Body of pancreas (tissue), 4 donors: ENCODE measurements around the gene INTS15. TPM values are rescaled to one million over a fixed set of nuclear protein-coding genes. Genes with fewer than 3 reads are reported as not detected.

ENCODE experiments used
- ATAC-seq: fragments of 150-250 bp; one replicate; pipeline ENCODE4 v1.9.1; 2016
- DNase-seq, 4 donors: peaks; one replicate each; pipeline ENCODE4 v3.0.0-alpha.2; 2019
- H3K27ac ChIP-seq, 4 donors: fragments of 200-600 bp; sonication (generic); 1 replicate in 3 of 4; 2 replicates in 1 of 4; pipeline versions ENCODE4 v1.5.1 to v1.6.1; 2016 to 2019; ENCODE audit warnings: mild to moderate bottlenecking in 1 of 4, mixed read lengths in 1 of 4, moderate library complexity in 1 of 4
- H3K27me3 ChIP-seq, 2 donors: fragments of 200-600 bp; sonication (generic); one replicate each; pipeline ENCODE4 v1.6.0; 2016; ENCODE audit warnings: mild to moderate bottlenecking in 1 of 2
- H3K36me3 ChIP-seq, 2 donors: fragments of 200-600 bp; sonication (generic); replicated peaks in 1 of 2; 2 replicates each; pipeline ENCODE4 v1.5.1; 2016; ENCODE audit warnings: low read depth in 2 of 2; ENCODE audit not compliant: insufficient read depth in 1 of 2
- H3K4me1 ChIP-seq: fragments of 200-600 bp; sonication (generic); one replicate; pipeline ENCODE4 v1.6.0; 2016
- H3K4me3 ChIP-seq, 2 donors: fragments of 200-600 bp; sonication (generic); 1 replicate in 1 of 2; 2 replicates in 1 of 2; pipeline ENCODE4 v1.5.1; 2016 to 2019
- H3K9me3 ChIP-seq, 3 donors: fragments of 200-600 bp; sonication (generic); 1 replicate in 2 of 3; 2 replicates in 1 of 3; pipeline ENCODE4 v1.5.1; 2016
- POLR2A ChIP-seq, 3 donors: fragments of 450-650 bp; IDR thresholded peaks; one replicate each; pipeline ENCODE4 v1.6.1; 2016; ENCODE audit warnings: antibody characterized with exemption in 3 of 3, mild to moderate bottlenecking in 2 of 3
- WGBS, 2 donors: methylation state at CpG; one replicate each; pipeline ENCODE4 v1.1.5; 2017; 5-methylcytosine and 5-hydroxymethylcytosine counted together
- intact Hi-C: fragments of 100-400 bp; cut with DNase I; formaldehyde crosslinking; loops from one replicate; pipeline ENCODE4 v1.15.1; 2023
- total RNA-seq, 2 donors: library from RNA; depleted of rRNA; stranded (reverse); fragments of >200 nt; gene quantifications; one replicate each; pipeline ENCODE4 v1.1.0, GENCODE V29; 2016
- TF ChIP-seq, protein P1 (sequence below), 7 experiments: fragments of 450-650 bp in 4 of 7; fragments of 200-600 bp in 3 of 7; sonication (generic) in 3 of 7; IDR thresholded peaks; one replicate each; pipeline ENCODE4 v1.5.1; 2016 to 2019; ENCODE audit warnings: antibody characterized with exemption in 7 of 7

The INTS15 gene
- total RNA-seq, 2 donors from 2014 or later, result 25.7 to 40.5 TPM

- WGBS, 2 donors, result 55% methylated on average over 6 of the region's 6 CpGs
- intact Hi-C loops, result no loop called here
- ATAC-seq (no peak), DNase-seq (peak in 1 of 4 donors; percentile 14)
- no peak overlapping the region for H3K4me3 ChIP-seq
- no peaks in the 10 kb centered on the region for H3K9me3 ChIP-seq
- no peaks in the 10 kb centered on the region for H3K36me3 ChIP-seq
- H3K27ac ChIP-seq, result no peak overlapping the region
- H3K4me1 ChIP-seq, result no peaks in the 10 kb centered on the region
- TF ChIP-seq, protein P1, sequence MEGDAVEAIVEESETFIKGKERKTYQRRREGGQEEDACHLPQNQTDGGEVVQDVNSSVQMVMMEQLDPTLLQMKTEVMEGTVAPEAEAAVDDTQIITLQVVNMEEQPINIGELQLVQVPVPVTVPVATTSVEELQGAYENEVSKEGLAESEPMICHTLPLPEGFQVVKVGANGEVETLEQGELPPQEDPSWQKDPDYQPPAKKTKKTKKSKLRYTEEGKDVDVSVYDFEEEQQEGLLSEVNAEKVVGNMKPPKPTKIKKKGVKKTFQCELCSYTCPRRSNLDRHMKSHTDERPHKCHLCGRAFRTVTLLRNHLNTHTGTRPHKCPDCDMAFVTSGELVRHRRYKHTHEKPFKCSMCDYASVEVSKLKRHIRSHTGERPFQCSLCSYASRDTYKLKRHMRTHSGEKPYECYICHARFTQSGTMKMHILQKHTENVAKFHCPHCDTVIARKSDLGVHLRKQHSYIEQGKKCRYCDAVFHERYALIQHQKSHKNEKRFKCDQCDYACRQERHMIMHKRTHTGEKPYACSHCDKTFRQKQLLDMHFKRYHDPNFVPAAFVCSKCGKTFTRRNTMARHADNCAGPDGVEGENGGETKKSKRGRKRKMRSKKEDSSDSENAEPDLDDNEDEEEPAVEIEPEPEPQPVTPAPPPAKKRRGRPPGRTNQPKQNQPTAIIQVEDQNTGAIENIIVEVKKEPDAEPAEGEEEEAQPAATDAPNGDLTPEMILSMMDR (IDR thresholded peaks at IDR 0.05), result peak in 1 of 7 experiments; percentile 14
- no peak for TF ChIP-seq POLR2A (IDR thresholded peaks at IDR 0.05)
- no peaks in the 10 kb centered on the region for H3K27me3 ChIP-seq
These were observed 31.0 kb upstream of the INTS15 start for GRCh38 chr7:6558837-6559236.

GRCh38 chr7:6559896-6560295, 29.9 kb upstream of the INTS15 start:
- no peaks in the 10 kb centered on the region for H3K27me3 ChIP-seq
- no peak overlapping the region for H3K27ac ChIP-seq
- H3K4me1 ChIP-seq, result no peaks in the 10 kb centered on the region
- no peak overlapping the region for H3K4me3 ChIP-seq
- no peak for TF ChIP-seq POLR2A (IDR thresholded peaks at IDR 0.05)
- TF ChIP-seq, protein P1 (IDR thresholded peaks at IDR 0.05), result no peak
- DNase-seq (no peak), ATAC-seq (no peak)
- H3K9me3 ChIP-seq, result no peaks in the 10 kb centered on the region
- H3K36me3 ChIP-seq, result no peaks in the 10 kb centered on the region
- intact Hi-C loops, result no loop called here
- 18 to 30% methylated on average over 3 of the region's 3 CpGs for WGBS, 2 donors

GRCh38 chr7:6562106-6562505, 27.7 kb upstream of the INTS15 start:
- no peaks in the 10 kb centered on the region for H3K9me3 ChIP-seq

GRCh38 chr7:6563936-6564770, 25.7 kb upstream of the INTS15 start:
- H3K4me1 ChIP-seq, result no peaks in the 10 kb centered on the region
- no peak overlapping the region for H3K27ac ChIP-seq
- no peak overlapping the region for H3K4me3 ChIP-seq
- TF ChIP-seq, protein P1 (IDR thresholded peaks at IDR 0.05), result no peak
- TF ChIP-seq POLR2A (IDR thresholded peaks at IDR 0.05), result no peak
- ATAC-seq (no peak), DNase-seq (no peak)
- H3K9me3 ChIP-seq, result no peaks in the 10 kb centered on the region
- intact Hi-C loops, result no loop called here
- 77 to 82% methylated on average over 12 of the region's 12 CpGs for WGBS, 2 donors
- no peaks in the 10 kb centered on the region for H3K27me3 ChIP-seq
- H3K36me3 ChIP-seq, result no peaks in the 10 kb centered on the region

More at GRCh38 chr7:6562106-6562505, 27.7 kb upstream of the INTS15 start:
- Histone ChIP-seq H3K4me3 (no peak overlapping the region), H3K27me3 (no peaks in the 10 kb centered on the region), H3K27ac (no peak overlapping the region), H3K4me1 (no peaks in the 10 kb centered on the region), H3K36me3 (no peaks in the 10 kb centered on the region)
- TF ChIP-seq POLR2A (IDR thresholded peaks at IDR 0.05), result no peak
- TF ChIP-seq, protein P1 (IDR thresholded peaks at IDR 0.05), result no peak
- 55 to 83% methylated on average over 1 of the region's 1 CpG for WGBS, 2 donors
- DNase-seq, result no peak
- no peak for ATAC-seq
- intact Hi-C loops, result no loop called here

GRCh38 chr7:6565655-6566054, 24.2 kb upstream of the INTS15 start:
- H3K4me3 ChIP-seq, result no peak overlapping the region
- intact Hi-C loops, result no loop called here
- H3K27me3 ChIP-seq, result no peaks in the 10 kb centered on the region
- TF ChIP-seq, protein P1 (IDR thresholded peaks at IDR 0.05), result no peak
- no peak for TF ChIP-seq POLR2A (IDR thresholded peaks at IDR 0.05)
- WGBS, 2 donors, result 77 to 79% methylated on average over 4 of the region's 4 CpGs
- no peak for ATAC-seq
- no peak for DNase-seq
- H3K36me3 ChIP-seq, result no peaks in the 10 kb centered on the region
- no peaks in the 10 kb centered on the region for H3K4me1 ChIP-seq
- no peak overlapping the region for H3K27ac ChIP-seq
- no peaks in the 10 kb centered on the region for H3K9me3 ChIP-seq
